GM12878 (cell line): ENCODE results near the gene FAM227B.

Experiments
- ASH2L ChIP-seq: fragments of 300-600, 200-600 bp; sonication (generic); IDR thresholded peaks from 2 replicates; pipeline ENCODE4 v1.6.1; 2017; ENCODE audit warnings: low read depth, mild to moderate bottlenecking, borderline replicate concordance
- GABPA ChIP-seq: IDR thresholded peaks from 2 replicates; pipeline ENCODE4 v1.6.1; 2014; ENCODE audit warnings: antibody characterized with exemption, low read depth, mild to moderate bottlenecking, inconsistent platforms
- TF ChIP-seq, protein P1 (sequence below), 3 experiments: IDR thresholded peaks in 2 of 3; conservative IDR thresholded peaks in 1 of 3; 2 replicates each; pipeline ENCODE4 v1.5.1; 2011; ENCODE audit warnings: low read depth in 3 of 3, low read length in 3 of 3, mild to moderate bottlenecking in 3 of 3, control low read depth in 2 of 3, moderate library complexity in 2 of 3, inconsistent platforms in 1 of 3, mixed read lengths in 1 of 3; ENCODE audit not compliant: control insufficient read depth in 2 of 3, insufficient read depth in 1 of 3; ENCODE audit errors: extremely low read depth in 1 of 3

DNA sequence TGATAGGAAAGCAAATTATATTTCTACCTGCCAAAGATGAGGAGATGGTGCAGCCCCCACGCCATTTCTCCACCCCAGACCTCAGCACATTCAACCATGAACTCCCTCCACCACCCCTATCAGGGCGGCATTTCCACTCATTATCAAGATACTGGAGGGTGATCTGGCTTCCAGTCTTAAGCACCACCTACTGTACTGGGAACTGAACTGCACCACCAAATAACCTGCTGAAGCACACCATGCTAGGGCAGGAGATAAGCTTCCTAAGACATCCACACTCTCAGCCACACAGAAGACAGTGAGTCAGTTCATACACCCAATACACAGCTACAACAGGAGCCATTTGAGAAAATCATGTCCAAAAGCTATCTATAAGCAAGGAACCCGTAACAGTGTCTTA is 98.8 kb downstream of the FAM227B start:
- TF ChIP-seq ASH2L (no peak), GABPA (no peak)
- TF ChIP-seq, protein P1, sequence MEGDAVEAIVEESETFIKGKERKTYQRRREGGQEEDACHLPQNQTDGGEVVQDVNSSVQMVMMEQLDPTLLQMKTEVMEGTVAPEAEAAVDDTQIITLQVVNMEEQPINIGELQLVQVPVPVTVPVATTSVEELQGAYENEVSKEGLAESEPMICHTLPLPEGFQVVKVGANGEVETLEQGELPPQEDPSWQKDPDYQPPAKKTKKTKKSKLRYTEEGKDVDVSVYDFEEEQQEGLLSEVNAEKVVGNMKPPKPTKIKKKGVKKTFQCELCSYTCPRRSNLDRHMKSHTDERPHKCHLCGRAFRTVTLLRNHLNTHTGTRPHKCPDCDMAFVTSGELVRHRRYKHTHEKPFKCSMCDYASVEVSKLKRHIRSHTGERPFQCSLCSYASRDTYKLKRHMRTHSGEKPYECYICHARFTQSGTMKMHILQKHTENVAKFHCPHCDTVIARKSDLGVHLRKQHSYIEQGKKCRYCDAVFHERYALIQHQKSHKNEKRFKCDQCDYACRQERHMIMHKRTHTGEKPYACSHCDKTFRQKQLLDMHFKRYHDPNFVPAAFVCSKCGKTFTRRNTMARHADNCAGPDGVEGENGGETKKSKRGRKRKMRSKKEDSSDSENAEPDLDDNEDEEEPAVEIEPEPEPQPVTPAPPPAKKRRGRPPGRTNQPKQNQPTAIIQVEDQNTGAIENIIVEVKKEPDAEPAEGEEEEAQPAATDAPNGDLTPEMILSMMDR (IDR thresholded peaks at IDR 0.05 in 2 of 3, conservative IDR thresholded peaks at IDR 0.05 in 1 of 3; ENCODE audit: control insufficient read depth in 2 of 3, extremely low read depth in 1 of 3, insufficient read depth in 1 of 3, low read depth in 3 of 3, low read length in 3 of 3) = 0 out of 6 replicates have a peak, but pooled peaks of 1 of the 3 experiments have one; percentile 16
